Stimulated activated CD4-positive, alpha-beta T cell treated with anti-CD3 and anti-CD28 coated beads, Interleukin-12 subunit alpha, Interleukin-12 subunit beta, amount 100 ng/mL, for 4 hours (primary cell): ENCODE measurements around the gene GPC6.

Experiments
- DNase-seq: peaks from one replicate; pipeline ENCODE4 v3.0.0-alpha.2; 2020

Gene GPC6

DNA sequence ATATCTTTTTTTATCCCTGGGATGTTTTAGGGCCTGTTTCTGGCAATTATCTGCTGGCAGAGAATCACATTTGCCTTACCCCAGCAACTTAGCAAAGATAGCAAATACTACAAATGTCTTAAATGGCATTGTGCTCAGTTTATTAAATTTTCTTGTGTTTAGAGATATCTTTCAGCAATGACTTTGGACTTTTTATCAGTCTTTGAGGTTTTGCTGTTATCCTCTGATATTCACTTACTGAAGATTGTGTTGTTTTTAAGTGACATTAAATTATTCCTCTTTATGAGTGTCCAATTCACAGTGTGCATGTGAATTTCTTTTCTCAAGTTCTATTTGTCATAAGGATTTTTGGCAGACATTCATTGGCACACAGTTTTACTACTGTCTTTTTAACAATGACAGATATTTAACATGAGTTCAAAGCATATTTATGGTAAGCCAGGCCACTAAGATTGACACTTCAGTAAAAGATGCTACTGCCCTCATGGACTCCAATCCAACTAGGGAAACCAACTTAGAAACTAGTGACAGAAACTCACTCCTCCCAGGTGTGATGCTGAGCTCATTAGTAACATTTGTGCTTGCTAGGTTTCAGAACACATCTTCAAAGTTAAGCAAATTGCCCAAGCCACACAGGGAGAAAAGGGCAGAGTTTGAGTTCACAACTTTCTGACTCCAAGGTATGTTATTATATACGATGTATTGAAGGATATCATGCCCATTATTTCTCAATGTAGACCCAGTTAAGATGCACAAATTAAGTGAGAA, 481.9 kb downstream of the GPC6 start:
- no peak for DNase-seq

- DNase-seq, result no peak
Measured at GRCh38 chr13:93709506-93710244, 483.1 kb downstream of the GPC6 start.

DNA sequence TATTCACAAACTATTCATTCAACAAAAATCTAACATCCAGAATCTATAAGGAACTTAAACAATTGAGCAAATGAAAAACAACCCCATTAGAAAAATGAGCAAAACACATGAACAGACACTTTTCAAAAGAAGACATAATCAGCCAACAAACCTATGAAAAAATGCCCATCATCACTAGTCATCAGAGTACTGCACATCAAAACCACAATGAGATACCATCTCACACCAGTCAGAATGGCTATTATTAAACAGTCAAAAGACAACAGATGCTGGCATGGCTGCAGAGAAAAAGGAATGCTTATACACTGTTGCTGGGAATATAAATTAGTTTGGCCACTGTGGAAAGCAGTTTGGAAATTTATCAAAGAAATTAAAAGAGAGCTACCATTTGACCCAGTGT, 487.6 kb downstream of the GPC6 start:
- DNase-seq, result no peak

GRCh38 chr13:93715866-93716265, 489.3 kb downstream of the GPC6 start:
- DNase-seq, result no peak

- no peak for DNase-seq
Measured at GRCh38 chr13:93716623-93717022, 490.0 kb downstream of the GPC6 start.

- no peak for DNase-seq
Measured at GRCh38 chr13:93721483-93721882, 494.9 kb downstream of the GPC6 start.

GRCh38 chr13:93723316-93723715, 496.7 kb downstream of the GPC6 start:
- no peak for DNase-seq

- DNase-seq, result no peak
Measured at GRCh38 chr13:93724187-93724586, 497.6 kb downstream of the GPC6 start.

DNA sequence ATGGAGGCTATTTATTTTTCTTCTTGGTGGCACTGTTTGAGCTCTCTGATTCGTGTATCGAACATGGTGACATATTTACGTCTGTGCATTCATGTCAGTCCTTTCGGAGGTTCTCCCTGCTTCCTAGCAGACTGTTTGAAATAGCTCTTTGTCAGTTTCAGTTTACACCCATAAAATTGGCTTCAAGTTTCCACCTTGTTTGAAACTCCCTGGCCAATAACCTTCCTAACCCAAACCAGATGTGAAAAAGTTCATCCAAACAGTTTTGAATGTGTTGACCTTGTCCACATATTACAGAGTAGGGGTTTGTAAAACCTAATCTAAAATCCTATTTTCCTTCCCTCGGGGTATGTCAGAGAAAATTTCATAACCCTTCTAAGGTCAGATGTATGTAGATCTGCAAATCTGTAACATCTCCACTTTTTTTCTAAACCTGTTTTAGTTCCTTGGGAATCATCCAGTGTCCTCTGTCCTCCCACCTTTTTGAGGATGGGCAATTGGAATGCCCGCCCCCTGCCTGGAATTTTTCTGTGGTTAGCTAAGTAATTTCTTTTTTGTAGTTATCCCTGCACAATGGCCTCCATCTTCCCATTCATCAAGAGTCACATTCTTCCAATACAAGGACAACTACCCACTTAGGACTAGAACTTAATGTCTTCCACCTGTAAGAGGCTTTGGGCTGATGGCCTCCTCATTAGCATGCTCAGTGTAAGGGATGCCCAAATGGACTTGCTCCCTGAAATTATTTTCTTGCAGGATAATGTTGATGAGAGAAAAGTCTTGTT, 499.8 kb downstream of the GPC6 start:
- no peak for DNase-seq

- DNase-seq, result no peak
Measured at GRCh38 chr13:93727211-93728141, 500.9 kb downstream of the GPC6 start.

DNA sequence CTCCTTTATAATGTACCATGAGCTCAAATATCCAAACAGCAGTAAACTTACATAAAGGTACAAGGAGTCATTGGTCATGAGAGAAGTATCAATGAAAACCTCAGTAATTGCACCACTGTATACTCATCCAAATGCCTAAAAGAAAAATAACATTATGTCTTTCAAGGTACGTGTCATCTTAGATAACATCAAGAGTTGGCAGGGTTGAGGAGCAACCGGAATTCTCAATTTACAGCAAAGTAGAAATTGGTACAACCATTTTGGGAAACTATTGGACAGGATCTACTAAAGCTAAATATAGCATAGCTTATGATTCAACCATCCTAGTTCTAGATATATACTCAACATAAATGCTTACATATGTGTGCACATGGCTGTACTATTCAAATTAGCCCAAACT, 502.8 kb downstream of the GPC6 start:
- no peak for DNase-seq

DNA sequence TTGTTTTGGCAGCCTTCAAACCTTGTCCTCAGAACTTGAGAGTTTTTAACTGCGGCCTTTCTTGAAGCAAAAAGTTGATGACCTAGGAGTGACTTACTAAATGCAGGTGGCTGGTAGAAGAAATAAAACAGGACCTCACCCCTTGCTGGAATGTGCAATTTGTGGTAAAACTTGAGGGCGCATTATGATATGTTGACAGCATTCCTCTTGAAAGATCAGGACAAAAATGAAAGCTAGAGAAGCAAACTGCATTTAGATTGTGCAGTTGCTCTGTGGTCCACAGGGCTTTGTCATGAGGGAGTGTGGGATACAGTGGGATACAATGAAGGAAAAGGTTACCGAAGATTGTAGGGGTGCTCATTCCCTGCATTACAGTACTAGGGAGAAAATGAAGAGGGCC, 504.2 kb downstream of the GPC6 start:
- DNase-seq, result no peak

DNA sequence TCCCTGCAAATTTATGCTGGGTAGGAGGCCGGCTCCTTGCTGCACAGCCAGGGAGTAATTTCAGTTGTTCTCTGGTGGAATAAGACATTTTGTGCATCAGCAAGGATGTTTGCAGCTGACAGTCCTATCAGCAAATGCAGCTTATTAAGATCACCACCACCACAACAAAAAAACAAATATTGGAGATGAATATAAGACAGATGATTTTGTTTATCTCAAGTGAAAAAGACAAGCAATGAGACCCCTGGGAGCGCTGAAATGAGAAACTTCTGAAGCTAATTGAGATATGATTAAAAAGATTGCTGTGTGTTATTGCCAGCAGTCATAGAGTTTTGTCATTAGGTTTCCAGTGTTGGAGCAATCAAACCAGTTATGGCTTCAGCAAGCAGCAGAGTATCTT, 505.6 kb downstream of the GPC6 start:
- no peak for DNase-seq

DNA sequence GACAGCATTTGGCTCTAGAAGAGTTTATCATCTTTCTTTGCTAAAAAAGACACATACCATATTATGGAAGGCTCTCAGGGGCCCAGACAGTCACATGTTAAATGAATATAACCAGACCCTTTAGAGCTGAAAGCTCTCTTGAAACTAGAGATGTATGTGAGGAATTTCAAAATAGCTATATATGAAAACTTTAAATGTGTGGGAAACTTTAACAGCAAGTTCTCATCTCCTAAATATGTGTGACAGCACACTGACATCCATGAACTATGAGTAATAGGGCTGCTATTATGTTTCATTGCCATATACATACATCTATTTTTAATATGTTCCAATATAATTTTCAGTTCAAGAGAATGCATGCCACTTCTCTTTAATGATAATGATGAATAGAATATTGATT, 509.5 kb downstream of the GPC6 start:
- DNase-seq, result no peak

DNA sequence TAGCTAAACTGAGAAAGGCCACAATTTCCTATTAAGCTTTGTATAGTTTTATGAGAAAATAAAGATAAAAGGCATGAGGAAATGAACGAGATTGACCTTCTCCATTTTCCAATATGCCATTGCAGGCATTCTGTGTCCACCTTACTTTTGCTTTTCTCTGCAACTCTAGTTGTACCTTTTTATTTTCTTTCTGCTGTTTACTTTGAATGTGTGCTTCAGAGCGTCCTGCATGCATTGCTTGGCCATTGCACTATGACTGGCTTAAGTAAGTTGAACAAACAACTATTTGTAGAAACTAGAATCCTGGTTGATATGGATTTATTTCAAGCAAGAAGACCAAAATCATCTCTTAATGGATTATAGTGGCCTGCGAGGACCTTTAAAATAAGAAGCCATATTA, 510.3 kb downstream of the GPC6 start:
- no peak for DNase-seq

GRCh38 chr13:93740334-93740733, 513.7 kb downstream of the GPC6 start:
- no peak for DNase-seq

- DNase-seq, result no peak
Measured at GRCh38 chr13:93744033-93744432, 517.4 kb downstream of the GPC6 start.

DNA sequence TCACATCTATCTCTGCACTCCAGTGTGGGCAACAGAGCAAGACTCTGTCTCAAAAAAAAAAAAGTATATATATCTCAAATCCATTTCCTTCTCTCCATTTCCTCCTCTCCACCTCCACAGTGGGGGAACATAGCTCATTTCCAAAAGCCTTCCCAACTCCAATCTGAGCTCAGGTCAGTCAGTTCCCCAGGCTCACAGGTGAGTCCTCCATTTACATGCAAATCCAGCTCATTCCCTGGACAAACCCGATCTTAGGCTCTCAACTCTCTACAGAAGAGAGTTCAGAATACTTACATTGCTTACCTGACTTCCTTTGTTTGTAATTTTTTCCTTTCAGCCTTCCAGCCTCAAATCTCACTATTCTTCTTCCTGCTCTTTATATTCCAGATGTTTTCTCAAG, 518.3 kb downstream of the GPC6 start:
- no peak for DNase-seq

- DNase-seq, result no peak
Measured at GRCh38 chr13:93745884-93746283, 519.3 kb downstream of the GPC6 start.

- DNase-seq, result no peak
Measured at GRCh38 chr13:93746589-93746988, 520.0 kb downstream of the GPC6 start.

GRCh38 chr13:93750676-93751075, 524.1 kb downstream of the GPC6 start:
- DNase-seq, result no peak

GRCh38 chr13:93751117-93751516, 524.5 kb downstream of the GPC6 start:
- DNase-seq, result no peak

- DNase-seq, result no peak
Measured at GRCh38 chr13:93752541-93752940, 525.9 kb downstream of the GPC6 start.
